GM23338 (cell line): Measurements from ENCODE around the gene HOXD1. TPM values are rescaled to one million over a fixed set of nuclear protein-coding genes. Genes with fewer than 3 reads are reported as not detected.

ENCODE experiments used
- ATAC-seq: fragments of 200-7000 bp; cut with Tn5 transposase; 3 replicates; pipeline ENCODE4 v1.9.1; 2020
- DNase-seq: peaks from one replicate; pipeline ENCODE4 v3.0.0-alpha.2; 2015; ENCODE audit warnings: low spot score
- H2AFZ ChIP-seq: fragments of 200-600 bp; sonication (generic); 2 replicates; pipeline ENCODE4 v1.8.0; 2016; ENCODE audit warnings: antibody characterized with exemption, mild to moderate bottlenecking, moderate library complexity
- H3F3A ChIP-seq: fragments of 200-600 bp; sonication (generic); replicated peaks from 2 replicates; pipeline ENCODE4 v1.8.0; 2017; ENCODE audit warnings: antibody characterized with exemption, mixed run types, low read depth
- H3K27ac ChIP-seq: fragments of 200-600 bp; sonication (generic); 2 replicates; pipeline ENCODE4 v1.6.1; 2016; ENCODE audit warnings: low read depth
- H3K27me3 ChIP-seq: fragments of 200-600 bp; sonication (generic); 2 replicates; pipeline ENCODE4 v1.8.0; 2016; ENCODE audit warnings: mild to moderate bottlenecking, mixed run types, moderate library complexity; ENCODE audit not compliant: insufficient read depth
- H3K36me3 ChIP-seq: fragments of 200-600 bp; sonication (generic); 2 replicates; pipeline ENCODE4 v1.8.0; 2016; ENCODE audit warnings: mild to moderate bottlenecking; ENCODE audit not compliant: insufficient read depth
- H3K4me1 ChIP-seq: fragments of 200-600 bp; sonication (generic); 2 replicates; pipeline ENCODE4 v1.8.0; 2016; ENCODE audit warnings: mild to moderate bottlenecking, moderate library complexity; ENCODE audit not compliant: insufficient read depth
- H3K4me2 ChIP-seq: fragments of 200-600 bp; sonication (generic); 2 replicates; pipeline ENCODE4 v1.7.1; 2017; ENCODE audit warnings: mixed run types
- H3K4me3 ChIP-seq: fragments of 200-600 bp; sonication (generic); 2 replicates; pipeline ENCODE4 v1.6.1; 2016; ENCODE audit warnings: mixed run types
- H3K79me2 ChIP-seq: fragments of 200-600 bp; sonication (generic); replicated peaks from 2 replicates; pipeline ENCODE4 v1.8.0; 2017; ENCODE audit warnings: mild to moderate bottlenecking; ENCODE audit not compliant: insufficient read depth
- H3K9me2 ChIP-seq: fragments of 200-600 bp; sonication (generic); 2 replicates; pipeline ENCODE4 v1.8.0; 2017; ENCODE audit not compliant: insufficient read depth
- H4K20me1 ChIP-seq: fragments of 200-600 bp; sonication (generic); replicated peaks from 2 replicates; pipeline ENCODE4 v1.8.0; 2017; ENCODE audit warnings: mild to moderate bottlenecking; ENCODE audit not compliant: insufficient read depth
- H3K27ac Mint-ChIP-seq: 2 replicates; pipeline ENCODE4 v1.8.0; 2020; ENCODE audit warnings: inconsistent platforms, mild to moderate bottlenecking, moderate library complexity, mixed read lengths
- H3K27me3 Mint-ChIP-seq: 3 replicates; pipeline ENCODE4 v1.8.0; 2022; ENCODE audit warnings: low read depth, mild to moderate bottlenecking, moderate library complexity, mixed read lengths, inconsistent platforms; ENCODE audit not compliant: insufficient read depth, poor library complexity
- H3K36me3 Mint-ChIP-seq: 3 replicates; pipeline ENCODE4 v1.8.0; 2021; ENCODE audit warnings: low read depth, mild to moderate bottlenecking, inconsistent platforms, moderate library complexity, mixed read lengths
- H3K4me1 Mint-ChIP-seq: 3 replicates; pipeline ENCODE4 v1.8.0; 2020; ENCODE audit warnings: mild to moderate bottlenecking, inconsistent platforms, mixed read lengths
- H3K4me3 Mint-ChIP-seq: 3 replicates; pipeline ENCODE4 v1.8.0; 2021; ENCODE audit warnings: moderate library complexity, mild to moderate bottlenecking, inconsistent platforms, mixed read lengths
- H3K9me3 Mint-ChIP-seq: 3 replicates; pipeline ENCODE4 v1.8.0; 2020; ENCODE audit warnings: moderate library complexity, mild to moderate bottlenecking, inconsistent platforms, mixed read lengths
- CREB1 ChIP-seq: fragments of 250-450 bp; sonication (Bioruptor Pico); IDR thresholded peaks from 2 replicates; pipeline ENCODE4 v1.5.0; 2020; ENCODE audit warnings: low read depth, mild to moderate bottlenecking, moderate library complexity
- EZH2 ChIP-seq: fragments of 200-600 bp; sonication (generic); IDR thresholded peaks from one replicate; pipeline ENCODE4 v1.8.0; 2017; ENCODE audit warnings: antibody characterized with exemption, mild to moderate bottlenecking, low read depth; ENCODE audit not compliant: unreplicated experiment
- EZH2phosphoT487 ChIP-seq: fragments of 200-600 bp; sonication (generic); IDR thresholded peaks from one replicate; pipeline ENCODE4 v1.8.1; 2018; ENCODE audit warnings: antibody characterized with exemption; ENCODE audit not compliant: unreplicated experiment
- JUNB ChIP-seq: IDR thresholded peaks from one replicate; pipeline ENCODE4 v1.6.1; 2016; ENCODE audit warnings: antibody characterized with exemption; ENCODE audit not compliant: unreplicated experiment
- NANOG ChIP-seq: IDR thresholded peaks from 2 replicates; pipeline ENCODE4 v1.6.1; 2016; ENCODE audit warnings: antibody characterized with exemption, borderline replicate concordance
- STAT1 ChIP-seq: IDR thresholded peaks from one replicate; pipeline ENCODE4 v1.6.1; 2016; ENCODE audit warnings: antibody characterized with exemption; ENCODE audit not compliant: unreplicated experiment
- polyA plus RNA-seq: library from polyadenylated mRNA; unstranded; fragments of >200 nt; fragmentation: Nextera tagmentation; extraction: Ambion mirVana; gene quantifications from 2 replicates; pipeline ENCODE4 v1.2.1, GENCODE V29; 2016
- total RNA-seq: library from RNA; depleted of rRNA; stranded (reverse); fragments of >200 nt; shearing (Covaris generic); gene quantifications from 2 replicates; pipeline ENCODE4 v1.2.3, GENCODE V29; 2014
- TF ChIP-seq, protein P1 (sequence below): fragments of 250-450 bp; sonication (Bioruptor Pico); IDR thresholded peaks from 2 replicates; pipeline ENCODE4 v1.5.0; 2020; ENCODE audit warnings: mild to moderate bottlenecking, moderate library complexity
- TF ChIP-seq, protein P2 (sequence below): IDR thresholded peaks from one replicate; pipeline ENCODE4 v1.6.1; 2018; ENCODE audit warnings: antibody characterized with exemption; ENCODE audit not compliant: unreplicated experiment
- TF ChIP-seq, protein P3 (sequence below), 2 experiments: fragments of 200-600 bp in 1 of 2; sonication (generic) in 1 of 2; conservative IDR thresholded peaks; 2 replicates each; pipeline versions ENCODE4 v1.5.1 to v1.6.1; 2016 to 2017; ENCODE audit warnings: antibody characterized with exemption in 2 of 2, low read depth in 2 of 2, mild to moderate bottlenecking in 2 of 2, moderate library complexity in 1 of 2
- TF ChIP-seq, protein P4 (sequence below): IDR thresholded peaks from 2 replicates; pipeline ENCODE4 v1.6.1; 2016; ENCODE audit warnings: antibody characterized with exemption

HOXD1 gene
- total and polyA plus RNA-seq, 2 experiments from 2014 or later, result not detected

DNA sequence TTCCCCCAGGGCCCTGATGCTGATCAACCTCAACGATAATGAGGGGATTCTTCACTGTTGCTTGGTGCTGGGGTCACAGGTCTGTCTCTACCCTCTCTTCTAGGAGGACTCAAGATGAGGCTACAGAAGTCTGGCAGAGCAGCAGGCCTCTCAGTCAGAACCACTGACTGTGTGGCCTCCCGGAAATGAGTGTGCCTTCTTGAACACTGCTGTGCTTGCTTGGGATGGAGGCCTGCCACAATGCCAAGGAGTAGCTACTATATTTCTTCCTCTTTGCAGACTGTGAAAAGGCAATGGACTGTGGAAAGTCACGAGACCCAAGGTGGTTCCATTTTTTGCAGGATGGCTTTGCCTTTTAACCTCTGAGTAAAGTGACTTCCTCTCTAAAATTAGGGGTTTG, 5.8 kb upstream of the HOXD1 start:
- ATAC-seq (no peak), DNase-seq (no peak)
- Histone ChIP-seq H3K79me2 (no peaks in the 10 kb centered on the region), H2AFZ (no peak overlapping the region), H3K4me3 (no peak overlapping the region), H3K4me2 (no peak overlapping the region), H3K36me3 (no peaks in the 10 kb centered on the region), H3K4me1 (peaks cover 28% of the 10 kb centered on the region), H3K27me3 (peaks cover 100% of the 10 kb centered on the region), H4K20me1 (peaks cover 15% of the 10 kb centered on the region), H3K9me2 (no peaks in the 10 kb centered on the region), H3K27ac (no peak overlapping the region), H3F3A (peaks cover 25% of the 10 kb centered on the region)
- no peak overlapping the region for H3K4me3 Mint-ChIP-seq
- no peak overlapping the region for H3K27ac Mint-ChIP-seq
- H3K4me1 Mint-ChIP-seq, result peaks cover 24% of the 10 kb centered on the region
- no peaks in the 10 kb centered on the region for H3K36me3 Mint-ChIP-seq
- no peaks in the 10 kb centered on the region for H3K9me3 Mint-ChIP-seq
- peaks cover 99% of the 10 kb centered on the region for H3K27me3 Mint-ChIP-seq
- TF ChIP-seq CREB1 (CRISPR knock-in tag) (no peak), EZH2phosphoT487 (no peak), EZH2 (no peak), STAT1 (no peak), NANOG (no peak), JUNB (no peak)
- TF ChIP-seq, protein P1, sequence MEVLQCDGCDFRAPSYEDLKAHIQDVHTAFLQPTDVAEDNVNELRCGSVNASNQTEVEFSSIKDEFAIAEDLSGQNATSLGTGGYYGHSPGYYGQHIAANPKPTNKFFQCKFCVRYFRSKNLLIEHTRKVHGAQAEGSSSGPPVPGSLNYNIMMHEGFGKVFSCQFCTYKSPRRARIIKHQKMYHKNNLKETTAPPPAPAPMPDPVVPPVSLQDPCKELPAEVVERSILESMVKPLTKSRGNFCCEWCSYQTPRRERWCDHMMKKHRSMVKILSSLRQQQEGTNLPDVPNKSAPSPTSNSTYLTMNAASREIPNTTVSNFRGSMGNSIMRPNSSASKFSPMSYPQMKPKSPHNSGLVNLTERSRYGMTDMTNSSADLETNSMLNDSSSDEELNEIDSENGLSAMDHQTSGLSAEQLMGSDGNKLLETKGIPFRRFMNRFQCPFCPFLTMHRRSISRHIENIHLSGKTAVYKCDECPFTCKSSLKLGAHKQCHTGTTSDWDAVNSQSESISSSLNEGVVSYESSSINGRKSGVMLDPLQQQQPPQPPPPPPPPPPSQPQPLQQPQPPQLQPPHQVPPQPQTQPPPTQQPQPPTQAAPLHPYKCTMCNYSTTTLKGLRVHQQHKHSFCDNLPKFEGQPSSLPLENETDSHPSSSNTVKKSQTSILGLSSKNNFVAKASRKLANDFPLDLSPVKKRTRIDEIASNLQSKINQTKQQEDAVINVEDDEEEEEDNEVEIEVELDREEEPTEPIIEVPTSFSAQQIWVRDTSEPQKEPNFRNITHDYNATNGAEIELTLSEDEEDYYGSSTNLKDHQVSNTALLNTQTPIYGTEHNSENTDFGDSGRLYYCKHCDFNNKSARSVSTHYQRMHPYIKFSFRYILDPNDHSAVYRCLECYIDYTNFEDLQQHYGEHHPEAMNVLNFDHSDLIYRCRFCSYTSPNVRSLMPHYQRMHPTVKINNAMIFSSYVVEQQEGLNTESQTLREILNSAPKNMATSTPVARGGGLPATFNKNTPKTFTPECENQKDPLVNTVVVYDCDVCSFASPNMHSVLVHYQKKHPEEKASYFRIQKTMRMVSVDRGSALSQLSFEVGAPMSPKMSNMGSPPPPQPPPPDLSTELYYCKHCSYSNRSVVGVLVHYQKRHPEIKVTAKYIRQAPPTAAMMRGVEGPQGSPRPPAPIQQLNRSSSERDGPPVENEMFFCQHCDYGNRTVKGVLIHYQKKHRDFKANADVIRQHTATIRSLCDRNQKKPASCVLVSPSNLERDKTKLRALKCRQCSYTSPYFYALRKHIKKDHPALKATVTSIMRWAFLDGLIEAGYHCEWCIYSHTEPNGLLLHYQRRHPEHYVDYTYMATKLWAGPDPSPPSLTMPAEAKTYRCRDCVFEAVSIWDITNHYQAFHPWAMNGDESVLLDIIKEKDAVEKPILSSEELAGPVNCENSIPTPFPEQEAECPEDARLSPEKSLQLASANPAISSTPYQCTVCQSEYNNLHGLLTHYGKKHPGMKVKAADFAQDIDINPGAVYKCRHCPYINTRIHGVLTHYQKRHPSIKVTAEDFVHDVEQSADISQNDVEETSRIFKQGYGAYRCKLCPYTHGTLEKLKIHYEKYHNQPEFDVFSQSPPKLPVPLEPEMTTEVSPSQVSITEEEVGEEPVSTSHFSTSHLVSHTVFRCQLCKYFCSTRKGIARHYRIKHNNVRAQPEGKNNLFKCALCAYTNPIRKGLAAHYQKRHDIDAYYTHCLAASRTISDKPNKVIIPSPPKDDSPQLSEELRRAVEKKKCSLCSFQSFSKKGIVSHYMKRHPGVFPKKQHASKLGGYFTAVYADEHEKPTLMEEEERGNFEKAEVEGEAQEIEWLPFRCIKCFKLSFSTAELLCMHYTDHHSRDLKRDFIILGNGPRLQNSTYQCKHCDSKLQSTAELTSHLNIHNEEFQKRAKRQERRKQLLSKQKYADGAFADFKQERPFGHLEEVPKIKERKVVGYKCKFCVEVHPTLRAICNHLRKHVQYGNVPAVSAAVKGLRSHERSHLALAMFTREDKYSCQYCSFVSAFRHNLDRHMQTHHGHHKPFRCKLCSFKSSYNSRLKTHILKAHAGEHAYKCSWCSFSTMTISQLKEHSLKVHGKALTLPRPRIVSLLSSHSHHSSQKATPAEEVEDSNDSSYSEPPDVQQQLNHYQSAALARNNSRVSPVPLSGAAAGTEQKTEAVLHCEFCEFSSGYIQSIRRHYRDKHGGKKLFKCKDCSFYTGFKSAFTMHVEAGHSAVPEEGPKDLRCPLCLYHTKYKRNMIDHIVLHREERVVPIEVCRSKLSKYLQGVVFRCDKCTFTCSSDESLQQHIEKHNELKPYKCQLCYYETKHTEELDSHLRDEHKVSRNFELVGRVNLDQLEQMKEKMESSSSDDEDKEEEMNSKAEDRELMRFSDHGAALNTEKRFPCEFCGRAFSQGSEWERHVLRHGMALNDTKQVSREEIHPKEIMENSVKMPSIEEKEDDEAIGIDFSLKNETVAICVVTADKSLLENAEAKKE, result no peak
- TF ChIP-seq, protein P2, sequence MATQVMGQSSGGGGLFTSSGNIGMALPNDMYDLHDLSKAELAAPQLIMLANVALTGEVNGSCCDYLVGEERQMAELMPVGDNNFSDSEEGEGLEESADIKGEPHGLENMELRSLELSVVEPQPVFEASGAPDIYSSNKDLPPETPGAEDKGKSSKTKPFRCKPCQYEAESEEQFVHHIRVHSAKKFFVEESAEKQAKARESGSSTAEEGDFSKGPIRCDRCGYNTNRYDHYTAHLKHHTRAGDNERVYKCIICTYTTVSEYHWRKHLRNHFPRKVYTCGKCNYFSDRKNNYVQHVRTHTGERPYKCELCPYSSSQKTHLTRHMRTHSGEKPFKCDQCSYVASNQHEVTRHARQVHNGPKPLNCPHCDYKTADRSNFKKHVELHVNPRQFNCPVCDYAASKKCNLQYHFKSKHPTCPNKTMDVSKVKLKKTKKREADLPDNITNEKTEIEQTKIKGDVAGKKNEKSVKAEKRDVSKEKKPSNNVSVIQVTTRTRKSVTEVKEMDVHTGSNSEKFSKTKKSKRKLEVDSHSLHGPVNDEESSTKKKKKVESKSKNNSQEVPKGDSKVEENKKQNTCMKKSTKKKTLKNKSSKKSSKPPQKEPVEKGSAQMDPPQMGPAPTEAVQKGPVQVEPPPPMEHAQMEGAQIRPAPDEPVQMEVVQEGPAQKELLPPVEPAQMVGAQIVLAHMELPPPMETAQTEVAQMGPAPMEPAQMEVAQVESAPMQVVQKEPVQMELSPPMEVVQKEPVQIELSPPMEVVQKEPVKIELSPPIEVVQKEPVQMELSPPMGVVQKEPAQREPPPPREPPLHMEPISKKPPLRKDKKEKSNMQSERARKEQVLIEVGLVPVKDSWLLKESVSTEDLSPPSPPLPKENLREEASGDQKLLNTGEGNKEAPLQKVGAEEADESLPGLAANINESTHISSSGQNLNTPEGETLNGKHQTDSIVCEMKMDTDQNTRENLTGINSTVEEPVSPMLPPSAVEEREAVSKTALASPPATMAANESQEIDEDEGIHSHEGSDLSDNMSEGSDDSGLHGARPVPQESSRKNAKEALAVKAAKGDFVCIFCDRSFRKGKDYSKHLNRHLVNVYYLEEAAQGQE, result no peak
- TF ChIP-seq, protein P3, sequence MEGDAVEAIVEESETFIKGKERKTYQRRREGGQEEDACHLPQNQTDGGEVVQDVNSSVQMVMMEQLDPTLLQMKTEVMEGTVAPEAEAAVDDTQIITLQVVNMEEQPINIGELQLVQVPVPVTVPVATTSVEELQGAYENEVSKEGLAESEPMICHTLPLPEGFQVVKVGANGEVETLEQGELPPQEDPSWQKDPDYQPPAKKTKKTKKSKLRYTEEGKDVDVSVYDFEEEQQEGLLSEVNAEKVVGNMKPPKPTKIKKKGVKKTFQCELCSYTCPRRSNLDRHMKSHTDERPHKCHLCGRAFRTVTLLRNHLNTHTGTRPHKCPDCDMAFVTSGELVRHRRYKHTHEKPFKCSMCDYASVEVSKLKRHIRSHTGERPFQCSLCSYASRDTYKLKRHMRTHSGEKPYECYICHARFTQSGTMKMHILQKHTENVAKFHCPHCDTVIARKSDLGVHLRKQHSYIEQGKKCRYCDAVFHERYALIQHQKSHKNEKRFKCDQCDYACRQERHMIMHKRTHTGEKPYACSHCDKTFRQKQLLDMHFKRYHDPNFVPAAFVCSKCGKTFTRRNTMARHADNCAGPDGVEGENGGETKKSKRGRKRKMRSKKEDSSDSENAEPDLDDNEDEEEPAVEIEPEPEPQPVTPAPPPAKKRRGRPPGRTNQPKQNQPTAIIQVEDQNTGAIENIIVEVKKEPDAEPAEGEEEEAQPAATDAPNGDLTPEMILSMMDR (conservative IDR thresholded peaks at IDR 0.05; ENCODE audit: low read depth in 2 of 2), result no peak
- TF ChIP-seq, protein P4, sequence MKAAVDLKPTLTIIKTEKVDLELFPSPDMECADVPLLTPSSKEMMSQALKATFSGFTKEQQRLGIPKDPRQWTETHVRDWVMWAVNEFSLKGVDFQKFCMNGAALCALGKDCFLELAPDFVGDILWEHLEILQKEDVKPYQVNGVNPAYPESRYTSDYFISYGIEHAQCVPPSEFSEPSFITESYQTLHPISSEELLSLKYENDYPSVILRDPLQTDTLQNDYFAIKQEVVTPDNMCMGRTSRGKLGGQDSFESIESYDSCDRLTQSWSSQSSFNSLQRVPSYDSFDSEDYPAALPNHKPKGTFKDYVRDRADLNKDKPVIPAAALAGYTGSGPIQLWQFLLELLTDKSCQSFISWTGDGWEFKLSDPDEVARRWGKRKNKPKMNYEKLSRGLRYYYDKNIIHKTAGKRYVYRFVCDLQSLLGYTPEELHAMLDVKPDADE, result no peak
